Hepatocyte (in vitro differentiated cells): Measurements from ENCODE around the gene ITPR1. TPM values are rescaled to one million over a fixed set of nuclear protein-coding genes. Genes with fewer than 3 reads are reported as not detected.

ENCODE experiments used
- DNase-seq: peaks from one replicate; pipeline ENCODE4 v3.0.0-alpha.2; 2016; ENCODE audit warnings: low spot score
- H2AFZ ChIP-seq: fragments of 200-600 bp; sonication (generic); 2 replicates; pipeline ENCODE4 v1.6.0; 2016; ENCODE audit warnings: antibody characterized with exemption, mild to moderate bottlenecking
- H3K27ac ChIP-seq: fragments of 200-600 bp; sonication (generic); 2 replicates; pipeline ENCODE4 v1.5.1; 2016; ENCODE audit warnings: mild to moderate bottlenecking
- H3K27me3 ChIP-seq: fragments of 200-600 bp; sonication (generic); 2 replicates; pipeline ENCODE4 v1.6.1; 2016
- H3K36me3 ChIP-seq: fragments of 200-600 bp; sonication (generic); replicated peaks from 2 replicates; pipeline ENCODE4 v1.5.1; 2016; ENCODE audit warnings: low read depth; ENCODE audit not compliant: insufficient read depth
- H3K4me1 ChIP-seq: fragments of 200-600 bp; sonication (generic); 2 replicates; pipeline ENCODE4 v1.5.1; 2016; ENCODE audit warnings: mild to moderate bottlenecking, moderate library complexity; ENCODE audit not compliant: insufficient read depth
- H3K4me2 ChIP-seq: fragments of 200-600 bp; sonication (generic); 2 replicates; pipeline ENCODE4 v1.6.0; 2016
- H3K4me3 ChIP-seq: fragments of 200-600 bp; sonication (generic); 2 replicates; pipeline ENCODE4 v1.5.1; 2016; ENCODE audit warnings: mild to moderate bottlenecking
- H3K79me2 ChIP-seq: fragments of 200-600 bp; sonication (generic); 2 replicates; pipeline ENCODE4 v1.6.0; 2017; ENCODE audit warnings: mild to moderate bottlenecking
- H3K9me2 ChIP-seq: fragments of 200-600 bp; sonication (generic); replicated peaks from 2 replicates; pipeline ENCODE4 v1.6.0; 2017; ENCODE audit warnings: mild to moderate bottlenecking; ENCODE audit not compliant: insufficient read depth
- H3K9me3 ChIP-seq: fragments of 200-600 bp; sonication (generic); 2 replicates; pipeline ENCODE4 v1.5.1; 2016; ENCODE audit warnings: low read depth, mild to moderate bottlenecking
- H4K20me1 ChIP-seq: fragments of 200-600 bp; sonication (generic); 2 replicates; pipeline ENCODE4 v1.6.0; 2016; ENCODE audit warnings: mild to moderate bottlenecking; ENCODE audit not compliant: insufficient read depth, poor library complexity, severe bottlenecking
- EZH2 ChIP-seq: fragments of 200-600 bp; sonication (generic); IDR thresholded peaks from 2 replicates; pipeline ENCODE4 v1.6.1; 2016; ENCODE audit warnings: antibody characterized with exemption, mild to moderate bottlenecking, borderline replicate concordance
- EZH2phosphoT487 ChIP-seq: fragments of 200-600 bp; sonication (generic); IDR thresholded peaks from one replicate; pipeline ENCODE4 v1.6.1; 2018; ENCODE audit warnings: antibody characterized with exemption, mild to moderate bottlenecking, low read depth, moderate library complexity; ENCODE audit not compliant: unreplicated experiment, severe bottlenecking
- WGBS: methylation state at CpG from one replicate; pipeline ENCODE4 v1.1.6; 2016; ENCODE audit warnings: low lambda C conversion rate; ENCODE audit errors: missing lambda C conversion rate; 5-methylcytosine and 5-hydroxymethylcytosine counted together
- polyA plus RNA-seq: library from polyadenylated mRNA; unstranded; fragments of >200 nt; fragmentation: Nextera tagmentation; extraction: Ambion mirVana; gene quantifications from 2 replicates; pipeline ENCODE4 v1.2.1, GENCODE V29; 2016
- total RNA-seq: library from RNA; depleted of rRNA; stranded (reverse); fragments of >200 nt; gene quantifications from 2 replicates; pipeline ENCODE4 v1.2.3, GENCODE V29; 2014
- TF ChIP-seq, protein P1 (sequence below): fragments of 200-600 bp; sonication (generic); IDR thresholded peaks from 2 replicates; pipeline ENCODE4 v1.5.1; 2016; ENCODE audit warnings: antibody characterized with exemption, mild to moderate bottlenecking; ENCODE audit not compliant: poor library complexity

The ITPR1 gene
- total and polyA plus RNA-seq, 2 experiments from 2014 or later, result 46.8 to 90.8 TPM

DNA sequence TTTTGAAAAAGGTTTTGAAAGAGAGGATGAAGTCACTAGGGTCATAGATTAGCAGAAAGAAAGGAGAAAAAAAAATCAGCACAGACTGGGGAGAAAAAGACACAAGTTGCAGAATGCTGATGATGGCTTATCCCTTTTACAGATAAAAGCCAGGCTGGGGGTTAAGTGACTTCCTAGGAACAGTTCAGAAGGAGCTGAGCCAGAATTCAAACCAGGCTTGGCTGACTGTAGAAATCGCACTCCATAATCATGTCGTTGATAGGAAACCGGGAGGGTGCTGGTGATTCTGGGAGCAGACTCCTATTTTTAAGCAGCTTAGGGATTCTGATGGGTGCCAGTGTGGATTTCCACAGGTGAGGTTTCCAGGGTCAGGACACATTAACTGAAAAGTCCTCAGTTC lies 326.6 kb downstream of the ITPR1 start:
- Histone ChIP-seq H3K9me2 (no peaks in the 10 kb centered on the region), H2AFZ (no peak overlapping the region), H3K27ac (peak overlapping the region; percentile 32), H3K27me3 (no peaks in the 10 kb centered on the region), H3K79me2 (no peaks in the 10 kb centered on the region), H3K4me3 (no peak overlapping the region), H3K36me3 (no peaks in the 10 kb centered on the region), H3K9me3 (peaks cover 8% of the 10 kb centered on the region), H3K4me1 (peaks cover 5% of the 10 kb centered on the region), H3K4me2 (no peak overlapping the region), H4K20me1 (no peaks in the 10 kb centered on the region)
- no peak for DNase-seq
- no peak for TF ChIP-seq EZH2phosphoT487
- no peak for TF ChIP-seq EZH2
- TF ChIP-seq, protein P1, sequence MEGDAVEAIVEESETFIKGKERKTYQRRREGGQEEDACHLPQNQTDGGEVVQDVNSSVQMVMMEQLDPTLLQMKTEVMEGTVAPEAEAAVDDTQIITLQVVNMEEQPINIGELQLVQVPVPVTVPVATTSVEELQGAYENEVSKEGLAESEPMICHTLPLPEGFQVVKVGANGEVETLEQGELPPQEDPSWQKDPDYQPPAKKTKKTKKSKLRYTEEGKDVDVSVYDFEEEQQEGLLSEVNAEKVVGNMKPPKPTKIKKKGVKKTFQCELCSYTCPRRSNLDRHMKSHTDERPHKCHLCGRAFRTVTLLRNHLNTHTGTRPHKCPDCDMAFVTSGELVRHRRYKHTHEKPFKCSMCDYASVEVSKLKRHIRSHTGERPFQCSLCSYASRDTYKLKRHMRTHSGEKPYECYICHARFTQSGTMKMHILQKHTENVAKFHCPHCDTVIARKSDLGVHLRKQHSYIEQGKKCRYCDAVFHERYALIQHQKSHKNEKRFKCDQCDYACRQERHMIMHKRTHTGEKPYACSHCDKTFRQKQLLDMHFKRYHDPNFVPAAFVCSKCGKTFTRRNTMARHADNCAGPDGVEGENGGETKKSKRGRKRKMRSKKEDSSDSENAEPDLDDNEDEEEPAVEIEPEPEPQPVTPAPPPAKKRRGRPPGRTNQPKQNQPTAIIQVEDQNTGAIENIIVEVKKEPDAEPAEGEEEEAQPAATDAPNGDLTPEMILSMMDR, result no peak
- WGBS, result 38% methylated on average over 3 of the region's 3 CpGs

DNA sequence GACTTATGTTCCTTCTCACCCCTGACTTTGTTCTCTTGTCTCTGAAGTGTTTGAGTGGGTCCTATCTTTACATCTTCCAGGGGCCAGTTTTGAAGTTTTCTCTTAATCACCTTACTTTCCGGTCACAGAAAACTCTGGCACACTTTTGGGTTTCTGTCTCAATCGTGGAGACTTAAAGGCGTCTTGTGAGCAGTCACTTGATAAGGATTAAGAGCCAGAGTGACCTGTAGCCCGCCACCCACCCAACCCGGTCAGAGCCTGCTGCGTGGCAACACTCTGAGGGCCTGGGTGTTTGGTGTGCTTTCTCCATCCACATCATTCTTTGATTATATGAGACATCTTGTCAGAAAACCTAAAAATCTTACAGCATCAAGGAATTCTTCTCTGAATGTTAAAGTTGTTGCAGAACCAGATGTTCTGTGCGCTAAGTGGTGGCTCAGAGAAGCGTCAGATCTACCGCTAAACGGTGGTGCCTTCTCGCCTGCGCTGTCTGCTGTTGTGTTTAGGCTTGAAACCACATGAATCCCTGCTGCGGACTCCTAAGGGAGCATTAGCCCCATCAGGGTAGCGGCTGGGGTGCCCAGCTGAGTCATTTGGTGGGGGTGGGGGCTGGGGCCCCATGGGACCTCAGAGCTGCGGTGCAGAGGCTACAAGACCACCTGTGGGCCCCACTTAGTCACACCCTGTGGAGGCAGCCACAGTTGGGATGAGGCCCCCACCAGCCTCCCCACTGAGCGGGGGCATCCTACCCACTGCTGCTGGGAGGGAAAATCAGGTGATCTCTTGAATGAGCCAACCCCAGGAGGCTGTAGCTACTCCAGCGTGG lies 327.4 kb downstream of the ITPR1 start:
- H3K9me3 ChIP-seq, result peaks cover 8% of the 10 kb centered on the region
- H3K9me2 ChIP-seq, result no peaks in the 10 kb centered on the region
- H3K27ac ChIP-seq, result no peak overlapping the region
- no peak for DNase-seq
- H3K4me1 ChIP-seq, result peaks cover 10% of the 10 kb centered on the region
- WGBS, result 88% methylated on average over 16 of the region's 17 CpGs
- no peaks in the 10 kb centered on the region for H3K79me2 ChIP-seq
- H3K4me3 ChIP-seq, result no peak overlapping the region
- no peaks in the 10 kb centered on the region for H3K27me3 ChIP-seq
- no peaks in the 10 kb centered on the region for H3K36me3 ChIP-seq
- no peaks in the 10 kb centered on the region for H4K20me1 ChIP-seq
- H2AFZ ChIP-seq, result no peak overlapping the region
- H3K4me2 ChIP-seq, result no peak overlapping the region
- no peak for TF ChIP-seq EZH2phosphoT487
- TF ChIP-seq, protein P1, result no peak
- TF ChIP-seq EZH2, result no peak

DNA sequence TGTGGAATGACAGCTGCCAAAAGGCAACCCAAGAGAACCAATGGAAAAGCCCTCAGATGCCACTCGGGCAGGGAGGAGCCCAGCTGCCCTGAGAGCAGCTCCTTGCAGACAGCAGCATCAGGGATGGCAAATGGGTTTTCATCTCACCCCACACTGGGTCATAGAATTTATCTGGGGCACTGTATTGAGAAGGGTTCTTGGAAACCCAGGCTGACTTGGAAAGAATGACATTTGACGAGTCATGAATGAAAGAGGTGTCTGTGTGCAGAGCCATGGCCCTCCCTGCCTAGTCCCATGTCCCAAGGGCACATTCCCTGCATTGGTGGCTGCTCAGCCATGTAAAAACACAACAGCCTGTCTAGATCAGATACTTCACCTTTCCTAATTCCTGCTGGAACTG lies 328.2 kb downstream of the ITPR1 start:
- Histone ChIP-seq H3K79me2 (no peaks in the 10 kb centered on the region), H3K4me1 (peaks cover 10% of the 10 kb centered on the region), H3K9me3 (peaks cover 5% of the 10 kb centered on the region), H3K4me3 (no peak overlapping the region), H4K20me1 (no peaks in the 10 kb centered on the region), H3K27me3 (no peaks in the 10 kb centered on the region), H3K36me3 (no peaks in the 10 kb centered on the region), H3K27ac (no peak overlapping the region), H3K4me2 (no peak overlapping the region), H2AFZ (no peak overlapping the region), H3K9me2 (no peaks in the 10 kb centered on the region)
- no peak for DNase-seq
- WGBS, result 87% methylated on average over 2 of the region's 2 CpGs
- TF ChIP-seq, protein P1, result no peak
- TF ChIP-seq EZH2phosphoT487, result no peak
- TF ChIP-seq EZH2, result no peak
